ENCODE results near the gene ANKRD13B. TPM values are rescaled to one million over a fixed set of nuclear protein-coding genes. Genes with fewer than 3 reads are reported as not detected.

The ANKRD13B gene
- total and polyA plus RNA-seq, 2 of the 13 experiments (the other 11 are each of a cell fraction or from before 2014, with no cell fraction given), result 1.7 to 1.8 TPM

GRCh38 chr17:29568331-29569244, 24.3 kb upstream of the ANKRD13B start, which contains the start of gene TP53I13 (continued):
- TF ChIP-seq ARID3A (IDR thresholded peaks at IDR 0.05; ENCODE audit: low read depth, low read length) (no peak), JUNB (CRISPR knock-in tag; IDR thresholded peaks at IDR 0.05; ENCODE audit: borderline replicate concordance) (no peak), NCOR1 (IDR thresholded peaks at IDR 0.05; ENCODE audit: borderline replicate concordance, low read length) (no peak), ZNF460 (CRISPR knock-in tag; IDR thresholded peaks at IDR 0.05; ENCODE audit: borderline replicate concordance) (no peak), ZFP37 (CRISPR knock-in tag; IDR thresholded peaks at IDR 0.05; ENCODE audit: borderline replicate concordance) (no peak), ZBTB49 (CRISPR knock-in tag; IDR thresholded peaks at IDR 0.05; ENCODE audit: borderline replicate concordance) (no peak), ARID2 (CRISPR knock-in tag; IDR thresholded peaks at IDR 0.05; ENCODE audit: borderline replicate concordance) (no peak; the same call in 1 of the 2 replicates), ZNF263 (CRISPR knock-in tag; IDR thresholded peaks at IDR 0.05) (no peak), SIX4 (CRISPR knock-in tag; IDR thresholded peaks at IDR 0.05) (no peak), REXO4 (CRISPR knock-in tag; IDR thresholded peaks at IDR 0.05; ENCODE audit: borderline replicate concordance) (no peak), ZNF883 (CRISPR knock-in tag; IDR thresholded peaks at IDR 0.05; ENCODE audit: not compliant biosample characterization) (no peak), RORA (CRISPR knock-in tag; IDR thresholded peaks at IDR 0.05) (no peak), KLF15 (CRISPR knock-in tag; IDR thresholded peaks at IDR 0.05; ENCODE audit: borderline replicate concordance) (no peak), ZNF143 (CRISPR knock-in tag; IDR thresholded peaks at IDR 0.05) (no peak), ZNF841 (CRISPR knock-in tag; IDR thresholded peaks at IDR 0.05; ENCODE audit: borderline replicate concordance) (no peak), ZBTB21 (CRISPR knock-in tag; IDR thresholded peaks at IDR 0.05) (no peak), UBTF (CRISPR knock-in tag; IDR thresholded peaks at IDR 0.05) (peak; percentile 79), PAWR (CRISPR knock-in tag; IDR thresholded peaks at IDR 0.05; ENCODE audit: borderline replicate concordance) (no peak), ZFX (CRISPR knock-in tag; IDR thresholded peaks at IDR 0.05; ENCODE audit: low read depth) (peak; percentile 96), ZSCAN12 (CRISPR knock-in tag; IDR thresholded peaks at IDR 0.05) (no peak)

Data from HepG2 (cell line).